HEK293 (cell line): Measurements from ENCODE around the gene DCDC2B.

ENCODE experiments used
- CTCF ChIA-PET: fragments of 350-600 bp; formaldehyde crosslinking; extraction: SDS; loops from one replicate; lab custom pipeline; 2021; ENCODE audit warnings: antibody characterized with exemption; lab: Yijun Ruan, JAX
- POLR2A ChIA-PET: fragments of 300-600 bp; formaldehyde crosslinking; extraction: SDS; loops from one replicate; lab custom pipeline; 2020; ENCODE audit warnings: antibody characterized with exemption, inconsistent platforms; lab: Yijun Ruan, JAX
- H3K27ac ChIP-seq: fragments of 200-500 bp; sonication (Bioruptor generic); 2 replicates; pipeline ENCODE4 v1.5.1; 2014; ENCODE audit warnings: low read depth, low read length, control low read depth, inconsistent platforms; ENCODE audit errors: extremely low read depth
- H3K36me3 ChIP-seq, 2 experiments: fragments of 200-500 bp in 1 of 2; sonication (Bioruptor generic) in 1 of 2; 1 replicate in 1 of 2; 2 replicates in 1 of 2; pipeline ENCODE4 v1.5.1; 2014 to 2017; ENCODE audit warnings: inconsistent platforms in 2 of 2, low read length in 2 of 2; ENCODE audit not compliant: control insufficient read depth in 2 of 2, insufficient read depth in 1 of 2
- H3K4me1 ChIP-seq: fragments of 200-500 bp; sonication (Bioruptor generic); 2 replicates; pipeline ENCODE4 v1.5.1; 2014; ENCODE audit warnings: mild to moderate bottlenecking, low read length, inconsistent platforms; ENCODE audit not compliant: control insufficient read depth, insufficient read depth
- H3K4me3 ChIP-seq: 2 replicates; pipeline ENCODE4 v1.5.1; 2011; ENCODE audit warnings: low read depth, mild to moderate bottlenecking, control low read depth, low read length, moderate library complexity
- H3K9me3 ChIP-seq: fragments of 200-500 bp; sonication (Bioruptor generic); 2 replicates; pipeline ENCODE4 v1.5.1; 2014; ENCODE audit warnings: low read depth, low read length, inconsistent platforms; ENCODE audit not compliant: control insufficient read depth, insufficient read depth
- BCL11B ChIP-seq: fragments of 450-650 bp; formaldehyde crosslinking; IDR thresholded peaks from 2 replicates; pipeline ENCODE4 v1.5.1; 2016; ENCODE audit warnings: low read depth, missing biosample characterization, missing genetic modification characterization
- CTCF ChIP-seq: fragments of 450-650 bp; formaldehyde crosslinking; IDR thresholded peaks from 2 replicates; pipeline ENCODE4 v1.5.1; 2016; ENCODE audit warnings: missing biosample characterization, missing genetic modification characterization
- GFI1B ChIP-seq: fragments of 450-650 bp; formaldehyde crosslinking; IDR thresholded peaks from 2 replicates; pipeline ENCODE4 v1.5.1; 2016; ENCODE audit warnings: missing biosample characterization, missing genetic modification characterization
- GLI4 ChIP-seq: fragments of 450-650 bp; formaldehyde crosslinking; IDR thresholded peaks from 2 replicates; pipeline ENCODE4 v1.5.1; 2016; ENCODE audit warnings: missing biosample characterization, missing genetic modification characterization
- KLF10 ChIP-seq: fragments of 450-650 bp; IDR thresholded peaks from 2 replicates; pipeline ENCODE4 v1.5.1; 2018; ENCODE audit warnings: missing biosample characterization, mild to moderate bottlenecking, missing genetic modification characterization
- SCRT2 ChIP-seq: fragments of 450-650 bp; formaldehyde crosslinking; IDR thresholded peaks from 2 replicates; pipeline ENCODE4 v1.5.1; 2016; ENCODE audit warnings: missing biosample characterization, missing genetic modification characterization
- ZFP37 ChIP-seq: fragments of 450-650 bp; formaldehyde crosslinking; IDR thresholded peaks from 2 replicates; pipeline ENCODE4 v1.5.1; 2016; ENCODE audit warnings: missing biosample characterization, missing genetic modification characterization
- ZFP41 ChIP-seq: fragments of 450-650 bp; formaldehyde crosslinking; IDR thresholded peaks from 2 replicates; pipeline ENCODE4 v1.5.1; 2016; ENCODE audit warnings: missing biosample characterization, missing genetic modification characterization, borderline replicate concordance
- ZNF138 ChIP-seq: fragments of 450-650 bp; formaldehyde crosslinking; IDR thresholded peaks from 2 replicates; pipeline ENCODE4 v1.5.1; 2016; ENCODE audit warnings: missing biosample characterization, missing genetic modification characterization, borderline replicate concordance
- ZNF2 ChIP-seq: fragments of 450-650 bp; formaldehyde crosslinking; IDR thresholded peaks from 2 replicates; pipeline ENCODE4 v1.5.1; 2016; ENCODE audit warnings: missing biosample characterization, missing genetic modification characterization
- ZNF23 ChIP-seq: fragments of 450-650 bp; formaldehyde crosslinking; IDR thresholded peaks from 2 replicates; pipeline ENCODE4 v1.5.1; 2016; ENCODE audit warnings: missing biosample characterization, missing genetic modification characterization, borderline replicate concordance
- ZNF398 ChIP-seq: fragments of 450-650 bp; formaldehyde crosslinking; IDR thresholded peaks from 2 replicates; pipeline ENCODE4 v1.5.1; 2017; ENCODE audit warnings: missing biosample characterization, missing genetic modification characterization
- ZNF521 ChIP-seq: fragments of 450-650 bp; formaldehyde crosslinking; IDR thresholded peaks from 2 replicates; pipeline ENCODE4 v1.5.1; 2017; ENCODE audit warnings: missing biosample characterization, mild to moderate bottlenecking, missing genetic modification characterization
- ZNF560 ChIP-seq: fragments of 450-650 bp; formaldehyde crosslinking; IDR thresholded peaks from 2 replicates; pipeline ENCODE4 v1.5.1; 2017; ENCODE audit warnings: missing biosample characterization, missing genetic modification characterization, borderline replicate concordance
- TF ChIP-seq, protein P1 (sequence below): fragments of 450-650 bp; formaldehyde crosslinking; IDR thresholded peaks from 2 replicates; pipeline ENCODE4 v1.5.1; 2017; ENCODE audit warnings: missing biosample characterization, missing genetic modification characterization
- TF ChIP-seq, protein P2 (sequence below): fragments of 450-650 bp; formaldehyde crosslinking; IDR thresholded peaks from 2 replicates; pipeline ENCODE4 v1.5.1; 2016; ENCODE audit warnings: missing biosample characterization, missing genetic modification characterization

Gene DCDC2B

DNA sequence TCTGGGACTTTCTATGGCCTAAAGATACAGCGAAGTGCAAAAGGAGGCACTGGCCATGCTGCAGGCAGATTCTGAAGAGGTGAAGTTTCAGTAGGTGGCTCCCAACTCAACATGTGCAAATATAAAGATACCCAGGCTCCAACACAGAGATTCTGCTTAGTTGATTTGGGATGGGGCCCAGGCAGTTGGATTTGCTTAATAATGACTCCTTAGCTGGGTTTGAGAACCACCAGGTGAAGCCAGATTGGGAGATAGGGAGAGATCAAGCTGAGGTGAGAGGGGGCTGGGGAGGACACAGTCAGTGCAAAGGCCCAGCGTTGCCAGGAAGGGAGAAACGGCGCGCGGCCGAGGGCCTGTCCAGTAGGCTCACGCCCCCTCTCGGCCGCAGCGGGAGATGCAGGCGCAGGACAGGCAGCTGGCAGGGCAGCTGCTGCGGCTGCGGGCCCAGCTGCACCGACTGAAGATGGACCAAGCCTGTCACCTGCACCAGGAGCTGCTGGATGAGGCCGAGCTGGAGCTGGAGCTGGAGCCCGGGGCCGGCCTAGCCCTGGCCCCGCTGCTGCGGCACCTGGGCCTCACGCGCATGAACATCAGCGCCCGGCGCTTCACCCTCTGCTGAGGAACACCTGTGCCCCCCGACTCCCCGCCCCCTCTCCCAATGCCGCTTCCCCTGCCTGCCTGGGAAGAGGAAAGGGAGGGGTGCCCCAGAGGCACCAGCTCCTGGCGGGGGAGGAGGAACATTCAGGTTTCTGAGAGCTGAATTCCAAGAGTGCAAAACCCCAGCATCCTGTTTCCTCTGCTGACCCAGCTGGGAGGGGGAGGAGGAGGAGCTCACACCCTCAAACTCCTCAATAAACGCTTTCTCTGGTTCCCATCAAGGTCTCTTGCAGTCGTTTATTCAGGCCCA, 39.3 kb downstream of the DCDC2B start (continued):
- peak; percentile 97 for TF ChIP-seq CTCF (tag by site-specific recombination)

DNA sequence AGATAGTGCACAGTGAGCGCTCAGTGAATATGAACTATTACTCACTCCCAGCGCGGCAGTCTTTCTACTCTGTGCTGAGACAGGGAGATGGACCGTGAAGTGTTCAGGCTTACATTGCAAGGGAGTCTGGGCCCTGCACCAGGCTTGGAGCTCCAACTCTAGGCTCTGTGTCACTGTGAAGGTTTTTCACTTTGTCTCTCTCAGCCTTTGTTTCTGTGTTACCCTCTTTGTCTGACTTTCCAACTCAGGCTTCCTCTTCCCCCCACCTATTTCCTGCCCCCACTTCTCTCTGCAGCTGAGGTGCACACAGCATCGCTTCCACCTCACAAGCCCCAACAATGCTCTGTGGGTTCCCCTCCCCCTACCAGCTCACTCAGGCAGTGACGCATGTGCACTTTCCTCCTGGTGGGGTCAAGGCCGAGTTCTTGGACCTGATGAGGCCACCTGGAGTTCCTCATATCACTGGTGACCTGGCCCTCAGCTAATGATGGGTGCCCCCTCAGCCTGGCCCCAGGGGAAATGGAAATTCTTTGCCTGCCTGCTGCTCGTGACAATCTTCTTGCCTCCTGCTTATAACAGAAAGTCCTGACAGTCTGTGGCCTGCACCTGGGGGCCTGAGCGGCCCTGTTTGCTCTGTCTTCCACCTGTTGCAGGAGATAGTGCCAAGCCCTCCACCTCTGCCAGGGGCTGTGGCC, 41.1 kb downstream of the DCDC2B start:
- peak; percentile 42 for TF ChIP-seq ZNF398
- TF ChIP-seq GLI4 (tag by site-specific recombination) = no peak
- TF ChIP-seq SCRT2 (tag by site-specific recombination) = peak; percentile 92
- TF ChIP-seq, all 188 proteins: peak for 2
- ChIA-PET CTCF (interaction anchor here (0.6 to 4.0 kb wide), 8 partner anchors 11 to 1032 kb away, joined by 3 to 33 read pairs (median 4); no protein-coding TSS in a partner anchor), POLR2A (interaction anchor here (0.5 to 1.5 kb wide), 2 partner anchors 23 to 42 kb away, joined by 3 to 5 read pairs; partner anchors contain the start of gene HDAC1)
- Histone ChIP-seq H3K36me3 (no peaks in the 10 kb centered on the region), H3K4me1 (no peaks in the 10 kb centered on the region), H3K9me3 (no peaks in the 10 kb centered on the region), H3K27ac (no peak overlapping the region), H3K4me3 (no peak overlapping the region)

- ChIA-PET CTCF (interaction anchor here (0.6 to 1.0 kb wide), 4 partner anchors 10 to 1033 kb away, joined by 3 to 6 read pairs (median 4); no protein-coding TSS in a partner anchor), POLR2A (interaction anchor here (1.5 kb wide), 1 partner anchor 40 kb away, joined by 3 read pairs; the partner anchor contains the start of gene HDAC1)
- Histone ChIP-seq H3K9me3 (no peaks in the 10 kb centered on the region), H3K36me3 (no peaks in the 10 kb centered on the region), H3K4me1 (no peaks in the 10 kb centered on the region), H3K27ac (no peak within 1 kb of the TSS), H3K4me3 (no peak within 1 kb of the TSS)
- TF ChIP-seq BCL11B (tag by site-specific recombination) (no peak), ZNF2 (tag by site-specific recombination) (no peak), ZNF23 (tag by site-specific recombination) (no peak), ZNF560 (tag by site-specific recombination) (no peak), ZFP37 (tag by site-specific recombination) (no peak), GFI1B (no peak), ZNF138 (tag by site-specific recombination) (no peak), SCRT2 (tag by site-specific recombination) (no peak), ZFP41 (tag by site-specific recombination) (no peak), ZNF521 (tag by site-specific recombination) (no peak), KLF10 (no peak)
- TF ChIP-seq, protein P1, sequence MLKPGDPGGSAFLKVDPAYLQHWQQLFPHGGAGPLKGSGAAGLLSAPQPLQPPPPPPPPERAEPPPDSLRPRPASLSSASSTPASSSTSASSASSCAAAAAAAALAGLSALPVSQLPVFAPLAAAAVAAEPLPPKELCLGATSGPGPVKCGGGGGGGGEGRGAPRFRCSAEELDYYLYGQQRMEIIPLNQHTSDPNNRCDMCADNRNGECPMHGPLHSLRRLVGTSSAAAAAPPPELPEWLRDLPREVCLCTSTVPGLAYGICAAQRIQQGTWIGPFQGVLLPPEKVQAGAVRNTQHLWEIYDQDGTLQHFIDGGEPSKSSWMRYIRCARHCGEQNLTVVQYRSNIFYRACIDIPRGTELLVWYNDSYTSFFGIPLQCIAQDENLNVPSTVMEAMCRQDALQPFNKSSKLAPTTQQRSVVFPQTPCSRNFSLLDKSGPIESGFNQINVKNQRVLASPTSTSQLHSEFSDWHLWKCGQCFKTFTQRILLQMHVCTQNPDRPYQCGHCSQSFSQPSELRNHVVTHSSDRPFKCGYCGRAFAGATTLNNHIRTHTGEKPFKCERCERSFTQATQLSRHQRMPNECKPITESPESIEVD (tag by site-specific recombination) = no peak
- TF ChIP-seq, protein P2, sequence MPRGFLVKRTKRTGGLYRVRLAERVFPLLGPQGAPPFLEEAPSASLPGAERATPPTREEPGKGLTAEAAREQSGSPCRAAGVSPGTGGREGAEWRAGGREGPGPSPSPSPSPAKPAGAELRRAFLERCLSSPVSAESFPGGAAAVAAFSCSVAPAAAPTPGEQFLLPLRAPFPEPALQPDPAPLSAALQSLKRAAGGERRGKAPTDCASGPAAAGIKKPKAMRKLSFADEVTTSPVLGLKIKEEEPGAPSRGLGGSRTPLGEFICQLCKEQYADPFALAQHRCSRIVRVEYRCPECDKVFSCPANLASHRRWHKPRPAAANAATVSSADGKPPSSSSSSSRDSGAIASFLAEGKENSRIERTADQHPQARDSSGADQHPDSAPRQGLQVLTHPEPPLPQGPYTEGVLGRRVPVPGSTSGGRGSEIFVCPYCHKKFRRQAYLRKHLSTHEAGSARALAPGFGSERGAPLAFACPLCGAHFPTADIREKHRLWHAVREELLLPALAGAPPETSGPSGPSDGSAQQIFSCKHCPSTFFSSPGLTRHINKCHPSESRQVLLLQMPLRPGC = no peak
Observed at GRCh38 chr1:32250893-32251716, 42.2 kb downstream of the DCDC2B start, which contains the start of gene LCK. TSS of gene LCK (plus strand) at chr1:32251265. CDS start at chr1:32274330, 23,065 bp downstream.
